Measurements from ENCODE around the gene CAMK1. TPM values are rescaled to one million over a fixed set of nuclear protein-coding genes. Genes with fewer than 3 reads are reported as not detected.

CAMK1 gene
- total RNA-seq, 4 donors from 2014 or later, result 54.5 to 81.3 (median 69.7) TPM

DNA sequence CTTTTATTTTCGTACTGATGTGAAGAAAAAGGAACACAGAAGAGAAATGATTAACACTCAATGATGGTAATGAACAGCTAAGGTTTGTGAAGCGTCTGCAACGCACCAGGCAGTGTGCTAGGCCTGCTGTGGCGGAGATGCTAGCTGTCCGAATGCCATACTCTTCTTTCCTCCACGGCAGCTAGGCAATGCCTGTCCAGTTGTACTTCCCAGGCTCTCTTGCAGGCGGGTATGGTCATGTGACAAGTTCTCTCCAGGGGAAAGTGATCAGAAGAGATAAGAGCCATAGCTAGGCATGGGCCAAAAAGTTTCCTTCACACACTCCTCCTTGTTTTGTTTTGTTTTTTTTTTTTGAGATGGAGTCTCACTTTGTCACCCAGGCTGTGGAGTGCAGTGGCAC lies 15.9 kb upstream of the CAMK1 start:
- no peak for ATAC-seq
- Histone ChIP-seq H3K9me3 (no peaks in the 10 kb centered on the region), H3K27ac (no peak overlapping the region), H3K4me1 (peaks cover 0 to 8% (median 0%) of the 10 kb centered on the region in 3 donors), H3K27me3 (no peaks in the 10 kb centered on the region), H3K4me3 (no peak overlapping the region), H3K36me3 (peaks cover 0 to 100% of the 10 kb centered on the region in 2 donors)
- TF ChIP-seq POLR2AphosphoS5 (IDR thresholded peaks at IDR 0.05) (no peak), POLR2A (IDR thresholded peaks at IDR 0.05) (no peak), EP300 (IDR thresholded peaks at IDR 0.05) (no peak)
- TF ChIP-seq, protein P1, sequence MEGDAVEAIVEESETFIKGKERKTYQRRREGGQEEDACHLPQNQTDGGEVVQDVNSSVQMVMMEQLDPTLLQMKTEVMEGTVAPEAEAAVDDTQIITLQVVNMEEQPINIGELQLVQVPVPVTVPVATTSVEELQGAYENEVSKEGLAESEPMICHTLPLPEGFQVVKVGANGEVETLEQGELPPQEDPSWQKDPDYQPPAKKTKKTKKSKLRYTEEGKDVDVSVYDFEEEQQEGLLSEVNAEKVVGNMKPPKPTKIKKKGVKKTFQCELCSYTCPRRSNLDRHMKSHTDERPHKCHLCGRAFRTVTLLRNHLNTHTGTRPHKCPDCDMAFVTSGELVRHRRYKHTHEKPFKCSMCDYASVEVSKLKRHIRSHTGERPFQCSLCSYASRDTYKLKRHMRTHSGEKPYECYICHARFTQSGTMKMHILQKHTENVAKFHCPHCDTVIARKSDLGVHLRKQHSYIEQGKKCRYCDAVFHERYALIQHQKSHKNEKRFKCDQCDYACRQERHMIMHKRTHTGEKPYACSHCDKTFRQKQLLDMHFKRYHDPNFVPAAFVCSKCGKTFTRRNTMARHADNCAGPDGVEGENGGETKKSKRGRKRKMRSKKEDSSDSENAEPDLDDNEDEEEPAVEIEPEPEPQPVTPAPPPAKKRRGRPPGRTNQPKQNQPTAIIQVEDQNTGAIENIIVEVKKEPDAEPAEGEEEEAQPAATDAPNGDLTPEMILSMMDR (IDR thresholded peaks at IDR 0.05), result no peak
- WGBS, 2 donors (ENCODE audit: low coverage in 1 of 2), result 74 to 78% methylated on average over 7 of the region's 7 CpGs

DNA sequence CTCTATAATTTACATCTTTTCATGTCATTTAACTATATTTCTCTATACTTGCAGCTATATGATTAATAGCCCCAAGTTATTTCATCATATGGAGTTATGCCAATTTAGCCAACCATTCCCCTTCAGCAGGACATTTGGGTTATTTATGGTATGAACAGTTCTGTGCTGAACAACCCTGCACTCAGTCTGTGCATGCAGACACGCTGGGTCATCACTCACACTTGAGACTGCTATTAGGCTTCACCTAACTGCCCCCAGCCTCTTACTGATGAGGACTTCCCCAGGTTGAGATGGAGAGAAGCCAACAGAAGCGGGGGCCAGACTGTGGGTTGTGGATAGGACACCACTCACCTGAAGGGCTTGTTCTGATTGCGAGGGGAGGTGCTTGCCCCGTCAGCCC lies 15.2 kb upstream of the CAMK1 start:
- Histone ChIP-seq H3K36me3 (peaks cover 0 to 100% of the 10 kb centered on the region in 2 donors), H3K4me3 (no peak overlapping the region), H3K4me1 (peaks cover 0 to 1% (median 0%) of the 10 kb centered on the region in 3 donors), H3K9me3 (no peaks in the 10 kb centered on the region), H3K27me3 (no peaks in the 10 kb centered on the region), H3K27ac (no peak overlapping the region)
- TF ChIP-seq EP300 (IDR thresholded peaks at IDR 0.05) (no peak), POLR2AphosphoS5 (IDR thresholded peaks at IDR 0.05) (no peak)
- peak; percentile 13 for ATAC-seq
- WGBS, 2 donors (ENCODE audit: low coverage in 1 of 2), result 95% methylated on average over 4 of the region's 4 CpGs; no CpG with 5 or more reads in 1 of the 2 donors

DNA sequence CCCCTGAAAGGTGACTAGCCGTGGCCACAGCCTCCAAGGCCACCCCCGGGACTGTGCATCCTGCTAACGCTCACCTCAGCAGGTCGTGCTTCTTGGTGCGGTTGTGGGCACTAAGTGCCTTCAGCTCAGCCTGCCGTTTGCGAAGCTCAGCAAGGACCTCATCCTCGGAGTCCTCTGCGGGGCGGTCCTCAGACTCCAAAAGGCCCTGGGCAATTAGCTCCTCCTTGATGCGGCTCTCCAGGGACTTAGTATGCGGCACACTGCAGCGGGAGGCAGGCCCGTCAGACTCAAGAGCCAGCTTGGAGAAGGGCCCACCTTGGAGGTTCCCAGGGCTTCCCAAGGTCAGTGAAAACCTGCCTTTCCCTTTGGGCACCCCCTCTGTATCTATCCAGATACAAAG lies 14.2 kb upstream of the CAMK1 start:
- TF ChIP-seq, protein P1 (IDR thresholded peaks at IDR 0.05), result no peak
- no peak for TF ChIP-seq POLR2A (IDR thresholded peaks at IDR 0.05)
- TF ChIP-seq POLR2AphosphoS5 (IDR thresholded peaks at IDR 0.05), result no peak
- no peak for TF ChIP-seq EP300 (IDR thresholded peaks at IDR 0.05)
- H3K36me3 ChIP-seq, result peaks cover 0 to 100% of the 10 kb centered on the region in 2 donors
- H3K9me3 ChIP-seq, result no peaks in the 10 kb centered on the region
- H3K4me1 ChIP-seq, result no peaks in the 10 kb centered on the region
- no peak overlapping the region for H3K27ac ChIP-seq
- H3K27me3 ChIP-seq, result no peaks in the 10 kb centered on the region
- no peak for ATAC-seq
- H3K4me3 ChIP-seq, result no peak overlapping the region
- WGBS, 2 donors (ENCODE audit: low coverage in 1 of 2), result 93 to 100% methylated on average over 3 to 5 of the region's 14 CpGs

DNA sequence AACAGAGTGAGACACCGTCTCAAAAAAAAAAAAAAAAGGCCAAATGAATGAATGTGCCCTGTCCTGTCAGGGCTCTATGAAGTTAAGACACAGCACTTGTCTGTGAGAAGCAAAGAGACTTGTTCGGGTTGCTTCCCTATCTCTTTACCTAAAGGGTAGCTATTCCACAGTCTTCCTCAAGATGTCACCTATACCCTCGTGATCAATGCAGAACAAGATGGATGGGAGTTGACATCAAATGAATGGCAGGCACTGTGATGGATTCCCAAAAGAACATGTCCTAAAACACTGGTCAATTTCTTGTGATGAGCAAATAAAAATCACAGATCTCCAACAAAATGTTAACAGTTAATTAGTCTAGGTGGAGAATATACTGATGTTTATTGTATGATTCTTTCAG lies 13.0 kb upstream of the CAMK1 start:
- 34 to 50% methylated on average over 2 to 3 of the region's 3 CpGs for WGBS, 2 donors (ENCODE audit: low coverage in 1 of 2)
- H3K36me3 ChIP-seq, result peaks cover 0 to 89% of the 10 kb centered on the region in 2 donors
- H3K9me3 ChIP-seq, result no peaks in the 10 kb centered on the region
- ATAC-seq, result no peak
- H3K27me3 ChIP-seq, result no peaks in the 10 kb centered on the region
- peaks cover 0 to 10% (median 0%) of the 10 kb centered on the region in 3 donors for H3K4me1 ChIP-seq
- H3K4me3 ChIP-seq, result no peak overlapping the region
- H3K27ac ChIP-seq, result no peak overlapping the region
- TF ChIP-seq EP300 (IDR thresholded peaks at IDR 0.05) (no peak), POLR2A (IDR thresholded peaks at IDR 0.05) (no peak), POLR2AphosphoS5 (IDR thresholded peaks at IDR 0.05) (no peak)
- TF ChIP-seq, protein P1 (IDR thresholded peaks at IDR 0.05), result no peak

DNA sequence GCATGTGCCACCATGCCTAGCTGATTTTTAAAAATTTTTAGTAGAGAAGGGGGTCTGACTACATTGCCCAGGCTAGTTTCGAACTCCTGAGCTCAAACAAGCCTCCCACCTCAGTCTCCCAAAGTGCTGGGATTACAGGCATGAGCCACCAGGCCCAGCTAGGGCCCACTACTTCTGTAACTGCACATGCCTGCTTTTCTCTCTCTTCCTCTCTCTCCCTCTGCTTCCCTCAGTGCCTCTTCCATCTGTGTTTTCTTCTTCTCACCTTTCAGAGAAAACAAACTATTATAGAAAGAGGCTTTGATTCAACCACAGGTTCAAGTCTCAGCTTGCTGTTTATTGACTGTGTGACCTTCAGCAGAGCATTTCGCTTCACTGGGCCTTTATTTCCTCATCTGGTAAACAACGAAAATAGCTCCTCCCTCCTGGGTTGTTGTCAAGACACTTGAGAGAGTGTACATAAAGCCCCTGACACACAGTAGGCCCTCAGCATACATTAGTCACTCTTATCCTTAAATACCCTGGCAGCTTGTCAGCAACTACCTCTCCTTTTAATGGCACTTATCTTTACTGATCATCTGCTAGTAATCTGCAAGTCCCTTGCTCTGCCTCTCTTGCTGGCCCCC lies 12.3 kb upstream of the CAMK1 start:
- H3K9me3 ChIP-seq, result no peaks in the 10 kb centered on the region
- H3K27ac ChIP-seq, result no peak overlapping the region
- peaks cover 0 to 82% of the 10 kb centered on the region in 2 donors for H3K36me3 ChIP-seq
- WGBS, 2 donors (ENCODE audit: low coverage in 1 of 2), result 68 to 76% methylated on average over 3 of the region's 3 CpGs
- no peaks in the 10 kb centered on the region for H3K27me3 ChIP-seq
- TF ChIP-seq, protein P1 (IDR thresholded peaks at IDR 0.05), result no peak
- H3K4me1 ChIP-seq, result peaks cover 0 to 15% (median 0%) of the 10 kb centered on the region in 3 donors
- H3K4me3 ChIP-seq, result no peak overlapping the region
- ATAC-seq, result no peak
